NCI-H2171 (cell line): ENCODE data around the gene MLLT1.
A peak's percentile ranks its signal among the peaks of the same experiment; 100 is the strongest.
"Not testable (repeated sequence)": the region's sequence is repeated elsewhere in the genome, so short reads cannot be mapped to it uniquely, and the experiment has no call there.

ENCODE experiments used
- DNase-seq: peaks from one replicate; lab custom pipeline; 2025; lab: John Stamatoyannopoulos, UW

Gene MLLT1

GRCh38 chr19:6279931-6280591 is at the start of gene MLLT1:
TSS of gene MLLT1 (minus strand) at chr19:6279975. CDS start at chr19:6279784, 191 bp downstream.
- DNase-seq = peak; percentile 94

- no peak for DNase-seq
Measured at GRCh38 chr19:6326815-6327214, 47.0 kb upstream of the MLLT1 start.

- DNase-seq = no peak
Measured at GRCh38 chr19:6325614-6326013, 45.8 kb upstream of the MLLT1 start.

GRCh38 chr19:6324757-6325156 is 45.0 kb upstream of the MLLT1 start:
- no peak for DNase-seq

- DNase-seq = no peak
Measured at GRCh38 chr19:6322284-6322683, 42.5 kb upstream of the MLLT1 start.

GRCh38 chr19:6319376-6319775 is 39.6 kb upstream of the MLLT1 start:
- no peak for DNase-seq

GRCh38 chr19:6318772-6319171 is 39.0 kb upstream of the MLLT1 start:
- DNase-seq = no peak

- DNase-seq = not testable (repeated sequence)
Measured at GRCh38 chr19:6315646-6316045, 35.9 kb upstream of the MLLT1 start.

- DNase-seq = no peak
Measured at GRCh38 chr19:6313398-6313969, 33.7 kb upstream of the MLLT1 start.

- no peak for DNase-seq
Measured at GRCh38 chr19:6312018-6312417, 32.2 kb upstream of the MLLT1 start.

- no peak for DNase-seq
Measured at GRCh38 chr19:6298413-6298812, 18.6 kb upstream of the MLLT1 start.

GRCh38 chr19:6297202-6297601 is 17.4 kb upstream of the MLLT1 start:
- no peak for DNase-seq

GRCh38 chr19:6292006-6292405 is 12.2 kb upstream of the MLLT1 start:
- DNase-seq = no peak

GRCh38 chr19:6288737-6289136 is 9.0 kb upstream of the MLLT1 start:
- DNase-seq = no peak

- DNase-seq = no peak
Measured at GRCh38 chr19:6287269-6287885, 7.6 kb upstream of the MLLT1 start.

- DNase-seq = no peak
Measured at GRCh38 chr19:6286676-6287075, 6.9 kb upstream of the MLLT1 start.

GRCh38 chr19:6282393-6282792 is 2.6 kb upstream of the MLLT1 start:
- not testable (repeated sequence) for DNase-seq

- no peak for DNase-seq
Measured at GRCh38 chr19:6279620-6279930, 200 bp downstream of the MLLT1 start.

GRCh38 chr19:6278740-6279619 is 795 bp downstream of the MLLT1 start:
- no peak for DNase-seq

GRCh38 chr19:6278051-6278450 is 1.7 kb downstream of the MLLT1 start:
- no peak for DNase-seq

GRCh38 chr19:6276447-6276846 is 3.3 kb downstream of the MLLT1 start:
- no peak for DNase-seq

- no peak for DNase-seq
Measured at GRCh38 chr19:6275170-6275744, 4.5 kb downstream of the MLLT1 start.
